OCI-M2 (cell line): ENCODE results near the gene TRDN.
"Not testable (repeated sequence)": the region's sequence is repeated elsewhere in the genome, so short reads cannot be mapped to it uniquely, and the experiment has no call there.

Experiments used
- DNase-seq: peaks from one replicate; lab custom pipeline; 2025; ENCODE audit not compliant: unreplicated experiment; lab: John Stamatoyannopoulos, UW

The TRDN gene

DNA sequence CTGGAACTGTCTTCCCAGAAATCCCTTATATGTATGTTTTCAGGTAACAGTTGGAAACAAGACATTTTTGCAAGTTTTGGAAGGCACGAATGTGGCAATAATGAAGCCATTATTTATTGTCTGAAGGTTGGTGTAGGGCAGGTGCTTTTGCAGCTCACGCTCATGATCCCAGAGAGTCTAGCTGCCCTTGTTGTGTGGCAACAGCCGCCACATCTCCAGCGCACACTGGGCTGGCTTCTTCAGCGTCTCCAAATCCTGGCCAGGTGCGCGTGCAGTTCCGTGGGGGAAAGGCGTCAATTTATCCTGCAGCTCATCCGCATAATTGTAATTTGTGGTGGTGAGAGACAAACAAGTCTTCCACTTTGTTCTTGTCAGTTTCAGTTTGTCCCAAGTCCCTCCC, 71.2 kb downstream of the TRDN start:
- DNase-seq, result no peak

DNA sequence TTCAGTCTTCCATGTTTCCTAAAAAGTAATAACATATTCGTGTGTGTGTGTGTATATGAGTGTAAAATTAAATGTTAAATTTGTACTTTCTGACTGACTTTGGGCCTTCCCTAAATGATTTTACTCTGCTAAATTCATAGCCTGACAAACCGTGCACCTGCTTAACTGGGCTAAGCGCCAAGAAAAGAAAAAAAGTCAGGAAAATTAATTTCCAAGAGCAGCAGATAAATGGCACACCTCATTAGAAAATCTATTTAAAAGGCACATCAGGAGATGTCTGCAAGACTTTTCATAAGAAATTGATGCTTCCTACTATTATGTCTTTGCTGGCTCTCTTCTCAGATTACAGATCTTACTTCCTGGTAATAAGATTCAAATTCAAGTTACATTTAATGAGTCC, 72.4 kb downstream of the TRDN start:
- no peak for DNase-seq

DNA sequence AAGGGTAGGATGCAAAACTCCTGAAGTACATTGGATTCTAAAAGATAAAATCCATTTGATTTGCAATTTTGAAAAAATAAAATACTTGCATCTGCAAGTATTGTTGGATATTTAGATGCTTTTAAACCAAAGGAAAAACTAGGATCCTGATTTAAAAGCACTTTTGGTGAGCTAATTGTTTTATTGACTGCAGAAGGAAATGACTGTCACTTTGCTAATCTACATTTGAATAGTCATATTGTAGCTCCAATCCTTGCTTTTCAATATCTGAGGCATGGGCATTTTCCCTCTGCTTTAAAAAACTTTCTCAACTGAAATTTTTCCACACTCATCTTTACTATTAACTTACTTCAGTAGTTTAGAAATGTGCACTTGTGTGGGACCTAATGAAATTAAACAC, 74.1 kb downstream of the TRDN start:
- DNase-seq, result no peak

- no peak for DNase-seq
Observed at GRCh38 chr6:123562264-123562663, 74.5 kb downstream of the TRDN start.

- DNase-seq, result not testable (repeated sequence)
Observed at GRCh38 chr6:123559816-123560215, 76.9 kb downstream of the TRDN start.

- not testable (repeated sequence) for DNase-seq
Observed at GRCh38 chr6:123557474-123557873, 79.3 kb downstream of the TRDN start.

- no peak for DNase-seq
Observed at GRCh38 chr6:123551939-123552707, 84.6 kb downstream of the TRDN start.

DNA sequence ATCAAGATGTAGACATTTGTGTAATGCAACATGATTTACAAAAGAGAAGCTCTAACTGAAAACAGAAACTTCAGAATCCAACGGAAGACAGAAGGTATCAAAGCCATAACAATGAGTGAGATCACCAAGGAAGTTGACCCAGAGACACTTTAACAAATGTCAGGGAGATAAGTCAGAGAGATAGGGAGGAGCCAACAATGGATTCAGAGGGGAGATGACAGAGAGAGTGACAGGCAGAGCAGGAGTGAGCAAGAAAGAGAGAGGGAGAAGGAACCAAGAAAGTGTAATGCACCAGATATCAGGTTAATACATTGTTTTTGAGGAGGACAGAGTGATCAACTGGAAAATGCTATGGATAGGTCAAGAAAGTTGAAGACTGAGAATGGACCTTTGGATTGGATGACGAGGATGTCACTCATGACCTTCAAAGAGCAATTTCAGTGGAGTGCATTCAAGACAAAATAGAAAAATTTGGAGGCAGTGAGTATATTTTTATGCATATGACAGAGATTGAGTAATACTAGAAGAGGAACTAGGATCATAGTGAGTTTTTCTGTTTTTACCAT, 86.6 kb downstream of the TRDN start:
- DNase-seq, result no peak

DNA sequence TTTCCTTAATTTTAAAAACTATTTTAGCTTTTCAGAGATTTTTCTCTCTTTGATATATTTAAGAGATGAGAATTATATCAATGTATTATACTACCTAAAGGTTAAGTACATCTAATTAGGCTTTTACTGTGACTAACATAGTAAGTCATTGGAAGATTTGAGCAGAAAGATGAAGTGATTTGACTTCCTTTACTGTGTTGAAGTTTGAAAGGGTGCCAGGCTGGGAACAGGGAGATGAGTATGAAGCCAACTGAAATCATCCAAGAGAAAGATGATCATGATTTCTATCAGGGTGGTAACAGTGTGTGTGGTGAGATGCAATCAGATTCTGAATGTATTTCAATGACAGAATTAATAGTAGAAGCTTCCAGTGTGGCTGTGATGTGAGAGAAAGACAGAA, 87.3 kb downstream of the TRDN start:
- DNase-seq, result no peak

- DNase-seq, result no peak
Observed at GRCh38 chr6:123547216-123547978, 89.4 kb downstream of the TRDN start.

DNA sequence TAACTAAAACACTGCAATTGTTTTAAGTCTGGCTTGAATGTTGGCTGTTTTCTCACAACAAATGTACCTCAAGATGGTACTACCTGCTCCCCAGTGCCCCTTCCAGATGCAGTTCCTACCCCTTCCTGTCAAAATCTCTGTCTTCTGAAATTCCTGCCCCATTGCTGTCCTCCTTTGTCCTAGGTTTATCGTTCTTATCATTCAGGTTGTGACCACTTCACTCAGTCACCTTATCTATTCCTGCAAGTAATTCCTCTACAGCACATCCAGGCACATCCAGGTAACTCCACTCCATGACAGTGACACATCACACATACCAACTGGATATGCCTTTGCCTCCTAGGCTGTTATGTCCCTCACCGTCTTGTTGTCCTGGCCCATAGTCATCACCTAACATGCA, 90.2 kb downstream of the TRDN start:
- no peak for DNase-seq

- no peak for DNase-seq
Observed at GRCh38 chr6:123541462-123541861, 95.3 kb downstream of the TRDN start.

DNA sequence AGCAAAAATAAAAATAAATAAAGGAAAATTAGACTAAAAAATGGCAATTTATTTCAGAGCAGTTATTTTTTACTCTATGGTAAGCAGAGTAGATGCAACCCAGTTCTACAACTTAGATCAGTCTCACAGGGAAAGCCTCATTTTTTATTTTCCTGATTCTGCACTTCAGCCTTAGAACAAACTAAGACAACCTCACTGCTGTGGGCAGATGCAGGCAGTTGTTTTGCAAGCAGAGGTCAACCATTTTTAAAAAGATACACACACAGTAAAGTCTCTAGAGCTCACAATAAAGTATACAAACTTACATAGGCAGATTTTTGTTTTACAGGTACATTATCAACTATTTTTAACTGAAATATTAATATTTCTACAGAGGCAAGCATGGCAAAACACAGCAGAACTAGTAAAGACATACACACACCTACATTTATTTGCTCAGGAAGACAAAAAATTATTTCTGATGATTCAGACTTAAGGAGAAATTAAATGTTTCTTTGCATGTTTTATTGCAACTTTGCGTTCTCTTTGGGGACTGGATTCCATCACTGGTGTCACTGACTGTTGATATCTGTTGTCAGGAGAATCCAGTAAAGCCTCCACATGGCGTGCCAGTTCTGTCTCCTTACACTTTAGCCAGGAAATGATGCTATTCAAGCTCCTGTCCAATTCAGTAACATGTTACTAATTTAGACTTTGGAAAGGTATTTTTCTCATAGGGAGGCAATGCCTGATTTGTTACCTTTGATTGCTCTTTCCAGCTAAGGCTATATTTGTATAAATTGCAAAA, 102.7 kb downstream of the TRDN start:
- DNase-seq, result no peak

GRCh38 chr6:123529843-123530242, 106.9 kb downstream of the TRDN start:
- no peak for DNase-seq

DNA sequence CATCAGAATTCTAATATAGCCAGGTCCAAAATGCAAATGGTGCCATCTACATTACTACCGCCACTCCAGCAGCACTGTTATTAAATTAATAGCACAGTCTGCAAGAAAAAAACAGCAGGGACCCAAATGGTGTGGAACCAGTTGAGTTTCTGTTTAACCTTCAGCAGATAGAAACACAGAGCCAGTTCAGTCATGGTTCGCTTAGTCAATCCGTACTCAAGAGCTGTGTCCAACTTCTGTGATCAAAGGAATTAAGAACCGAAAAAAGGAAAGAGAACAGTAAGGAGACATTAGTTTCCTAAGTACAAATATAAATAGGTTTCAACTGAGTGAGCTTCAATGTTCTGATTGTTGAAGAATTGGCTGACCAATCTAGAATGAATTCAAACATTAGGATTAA, 107.7 kb downstream of the TRDN start:
- no peak for DNase-seq

DNA sequence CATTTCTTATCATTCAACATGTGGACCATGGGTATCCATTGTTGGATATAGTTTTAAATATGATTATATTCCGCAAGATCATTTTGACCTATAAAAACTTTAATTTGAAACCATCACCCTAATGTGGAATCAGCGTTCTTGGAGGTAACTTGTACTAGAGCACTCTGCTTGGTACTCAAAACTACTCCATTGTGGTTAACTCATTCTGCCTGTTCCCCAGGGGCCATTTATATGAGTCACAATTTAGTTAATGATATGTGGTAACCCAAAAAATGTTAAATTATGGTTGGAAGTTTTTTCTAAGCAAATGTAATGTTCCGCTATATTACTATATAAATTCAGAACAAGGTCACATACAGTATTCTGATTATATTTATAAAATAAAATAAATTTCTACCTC, 109.3 kb downstream of the TRDN start:
- no peak for DNase-seq

DNA sequence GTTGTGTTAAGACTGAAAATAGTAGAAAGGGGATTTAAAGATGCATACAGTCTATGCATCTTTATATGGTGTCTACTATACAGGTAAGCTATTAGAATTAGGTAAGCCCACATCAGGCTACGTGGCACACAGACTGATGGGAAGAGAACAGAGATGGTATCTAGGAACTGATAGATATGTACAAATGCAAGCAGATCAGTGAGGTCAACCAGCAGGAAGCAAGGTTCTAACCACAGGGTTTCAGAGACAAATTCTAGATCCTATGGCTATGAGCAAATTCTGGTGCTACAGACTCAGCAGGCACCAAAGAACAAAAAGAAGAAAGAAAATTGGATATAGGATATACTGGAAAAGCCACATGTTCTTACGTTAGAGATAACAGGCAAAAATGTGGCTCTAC, 110.6 kb downstream of the TRDN start:
- no peak for DNase-seq

DNA sequence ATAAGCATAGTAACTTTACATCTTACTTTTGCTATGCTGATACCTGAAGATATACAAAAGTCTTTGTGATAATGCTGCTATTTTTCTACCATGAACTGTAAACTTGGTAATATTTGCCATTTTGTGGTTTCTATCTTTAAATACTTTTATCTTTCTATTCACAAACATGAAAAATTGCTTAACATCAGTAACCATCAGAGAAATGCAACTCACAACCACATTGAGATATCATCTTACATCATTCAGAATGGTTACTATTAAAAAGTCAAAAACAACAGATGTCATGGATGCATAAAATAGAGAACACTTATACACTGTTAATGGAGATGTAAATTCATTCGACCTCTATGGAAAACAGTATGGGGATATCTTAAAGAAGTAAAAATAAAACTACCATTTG, 112.0 kb downstream of the TRDN start:
- no peak for DNase-seq

DNA sequence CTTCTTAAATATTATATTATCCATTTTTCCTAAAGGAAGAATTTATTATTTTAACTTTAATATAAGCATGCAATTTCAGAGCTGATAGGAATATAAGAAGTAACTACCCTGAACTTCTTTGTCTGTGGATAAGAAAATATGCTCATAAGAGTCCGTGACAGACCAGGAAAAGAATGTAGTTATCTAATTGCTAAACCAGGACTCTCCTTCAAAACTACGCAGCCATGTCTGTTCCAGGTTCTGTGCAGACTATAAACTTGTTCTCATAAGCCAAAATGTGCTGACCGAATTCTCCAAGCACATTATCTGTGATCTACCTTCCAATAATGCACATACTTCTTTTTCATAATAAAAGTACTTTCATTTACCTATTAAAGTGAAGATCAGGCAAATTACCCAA, 116.5 kb downstream of the TRDN start:
- no peak for DNase-seq

DNA sequence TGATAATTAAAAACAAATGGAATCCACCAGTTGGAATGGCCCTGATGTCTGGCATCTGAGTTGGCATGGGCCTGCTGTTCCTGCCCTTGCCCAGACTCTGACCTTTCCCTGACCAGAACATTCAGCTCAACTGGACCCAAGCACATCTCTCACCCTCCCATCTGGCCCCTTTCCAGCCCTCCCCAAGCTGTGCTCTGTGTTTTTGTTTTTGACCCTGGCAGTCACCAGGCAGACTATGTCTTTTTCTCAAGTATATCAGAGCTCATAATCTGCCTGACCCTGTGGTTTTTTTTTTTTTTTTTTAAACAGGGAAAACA, 117.6 kb downstream of the TRDN start:
- no peak for DNase-seq

- DNase-seq, result no peak
Observed at GRCh38 chr6:123518441-123519188, 118.1 kb downstream of the TRDN start.
